Measurements from ENCODE around the gene ABCC10. TPM values are rescaled to one million over a fixed set of nuclear protein-coding genes. Genes with fewer than 3 reads are reported as not detected.
"Not testable (repeated sequence)": the region's sequence is repeated elsewhere in the genome, so short reads cannot be mapped to it uniquely, and the experiment has no call there.

ABCC10 gene
- total RNA-seq, 2 donors from 2014 or later, result 18.0 to 38.1 TPM

- Histone ChIP-seq H3K9me3 (no peaks in the 10 kb centered on the region), H3K36me3 (no peaks in the 10 kb centered on the region), H3K27me3 (replicated peaks; ENCODE audit: insufficient read depth) (no peaks in the 10 kb centered on the region), H3K4me3 (no peak overlapping the region), H3K4me1 (replicated peaks) (no peaks in the 10 kb centered on the region), H3K27ac (no peak overlapping the region)
- no peak for TF ChIP-seq POLR2AphosphoS5 (IDR thresholded peaks at IDR 0.05)
- no peak for TF ChIP-seq POLR2A (IDR thresholded peaks at IDR 0.05)
- TF ChIP-seq CTCF (IDR thresholded peaks at IDR 0.05), result no peak
- no peak for DNase-seq (ENCODE audit: low spot score)
- intact Hi-C loops (cut with DNase I), result no loop called here
- WGBS, result 86% methylated on average over 5 of the region's 5 CpGs
Measured at GRCh38 chr6:43412541-43412940, 14.8 kb upstream of the ABCC10 start.

DNA sequence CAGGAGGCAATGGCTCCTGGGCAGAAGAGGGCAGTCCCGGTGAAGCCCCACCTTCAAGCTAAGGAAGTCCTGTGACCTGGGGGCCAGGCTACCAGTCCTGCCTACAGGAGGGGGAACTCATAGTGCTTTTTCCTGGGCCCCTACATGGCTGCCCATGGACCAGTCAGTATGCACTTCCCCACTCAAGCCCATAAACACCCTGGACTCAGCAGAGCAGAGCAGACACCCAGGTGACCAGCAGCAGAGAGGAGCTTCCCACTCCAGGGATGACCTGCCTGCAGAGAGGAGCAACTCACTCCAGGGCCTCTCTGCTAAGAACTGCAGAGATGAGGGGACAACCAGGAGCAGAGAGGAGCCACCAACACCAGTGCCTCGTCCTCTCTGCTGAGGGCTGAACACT is 14.3 kb upstream of the ABCC10 start:
- no peak for TF ChIP-seq CTCF (IDR thresholded peaks at IDR 0.05)
- TF ChIP-seq POLR2A (IDR thresholded peaks at IDR 0.05), result no peak
- no peak for TF ChIP-seq POLR2AphosphoS5 (IDR thresholded peaks at IDR 0.05)
- H3K36me3 ChIP-seq, result no peaks in the 10 kb centered on the region
- DNase-seq (ENCODE audit: low spot score), result no peak
- H3K27me3 ChIP-seq (replicated peaks; ENCODE audit: insufficient read depth), result no peaks in the 10 kb centered on the region
- 80% methylated on average over 2 of the region's 2 CpGs for WGBS
- intact Hi-C loops (cut with DNase I), result no loop called here
- no peak overlapping the region for H3K4me3 ChIP-seq
- H3K27ac ChIP-seq, result no peak overlapping the region
- H3K4me1 ChIP-seq (replicated peaks), result no peaks in the 10 kb centered on the region
- H3K9me3 ChIP-seq, result no peaks in the 10 kb centered on the region

DNA sequence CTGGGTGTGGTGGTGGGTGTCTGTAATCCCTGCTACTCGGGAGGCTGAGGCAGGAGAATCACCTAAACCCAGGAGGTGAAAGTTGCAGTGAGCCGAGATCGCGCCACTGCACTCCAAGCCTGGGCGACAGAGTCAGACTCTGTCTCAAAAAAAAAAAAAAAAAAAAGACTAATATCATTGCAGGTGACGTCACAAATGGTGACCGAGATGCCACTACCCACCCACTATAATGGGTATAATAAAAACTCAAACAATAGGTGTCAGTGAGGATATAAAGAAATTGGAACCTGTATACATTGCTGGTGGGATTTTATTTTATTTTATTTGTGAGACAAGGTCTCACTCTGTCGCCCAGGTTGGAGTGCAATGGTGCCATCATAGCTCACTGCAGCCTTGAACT is 12.1 kb upstream of the ABCC10 start:
- H3K9me3 ChIP-seq; H3K27me3 ChIP-seq (replicated peaks; ENCODE audit: insufficient read depth); H3K27ac ChIP-seq; intact Hi-C loops (cut with DNase I); H3K36me3 ChIP-seq; H3K4me3 ChIP-seq; DNase-seq (ENCODE audit: low spot score); H3K4me1 ChIP-seq (replicated peaks): not testable (repeated sequence)
- WGBS, result 90% methylated on average over 8 of the region's 8 CpGs

GRCh38 chr6:43416935-43417334 is 10.4 kb upstream of the ABCC10 start:
- Histone ChIP-seq H3K27me3 (replicated peaks; ENCODE audit: insufficient read depth) (no peaks in the 10 kb centered on the region), H3K9me3 (no peaks in the 10 kb centered on the region), H3K36me3 (no peaks in the 10 kb centered on the region), H3K4me3 (no peak overlapping the region), H3K4me1 (replicated peaks) (no peaks in the 10 kb centered on the region), H3K27ac (no peak overlapping the region)
- intact Hi-C loops (cut with DNase I), result no loop called here
- TF ChIP-seq CTCF (IDR thresholded peaks at IDR 0.05), result no peak
- TF ChIP-seq POLR2AphosphoS5 (IDR thresholded peaks at IDR 0.05), result no peak
- TF ChIP-seq POLR2A (IDR thresholded peaks at IDR 0.05), result no peak
- 87% methylated on average over 4 of the region's 4 CpGs for WGBS
- no peak for DNase-seq (ENCODE audit: low spot score)

GRCh38 chr6:43420012-43420709 is 7.2 kb upstream of the ABCC10 start:
- H3K27me3 ChIP-seq (replicated peaks; ENCODE audit: insufficient read depth), result no peaks in the 10 kb centered on the region
- no peaks in the 10 kb centered on the region for H3K9me3 ChIP-seq
- no peak overlapping the region for H3K27ac ChIP-seq
- no peak overlapping the region for H3K4me3 ChIP-seq
- intact Hi-C loops (cut with DNase I), result no loop called here
- TF ChIP-seq POLR2A (IDR thresholded peaks at IDR 0.05) (no peak), CTCF (IDR thresholded peaks at IDR 0.05) (no peak), POLR2AphosphoS5 (IDR thresholded peaks at IDR 0.05) (no peak)
- H3K4me1 ChIP-seq (replicated peaks), result no peaks in the 10 kb centered on the region
- H3K36me3 ChIP-seq, result no peaks in the 10 kb centered on the region
- no peak for DNase-seq (ENCODE audit: low spot score)
- 64% methylated on average over 5 of the region's 5 CpGs for WGBS
